Heart right ventricle (tissue), 16 donors: ENCODE results near the gene F10. TPM values are rescaled to one million over a fixed set of nuclear protein-coding genes. Genes with fewer than 3 reads are reported as not detected.

ENCODE experiments used
- ATAC-seq, 8 donors: fragments of 200-7000 bp; cut with Tn5 transposase; one replicate each; pipeline ENCODE4 v1.9.1; 2020; ENCODE audit warnings: mild to moderate bottlenecking in 8 of 8, moderate library complexity in 8 of 8, moderate number of reproducible peaks in 1 of 8
- DNase-seq, 2 donors: peaks; one replicate each; pipeline ENCODE4 v3.0.0-alpha.2; 2020
- H3K27ac ChIP-seq, 10 donors: fragments of 200-600 bp; sonication (generic) in 2 of 10; one replicate each; pipeline versions ENCODE4 v1.5.0 to v1.8.0; 2020 to 2022; ENCODE audit warnings: mild to moderate bottlenecking in 3 of 10
- H3K27me3 ChIP-seq, 7 donors: fragments of 200-600 bp; one replicate each; pipeline ENCODE4 v1.8.0; 2021 to 2022; ENCODE audit warnings: mild to moderate bottlenecking in 2 of 7
- H3K36me3 ChIP-seq, 9 donors: fragments of 200-600 bp; sonication (generic) in 1 of 9; one replicate each; pipeline versions ENCODE4 v1.5.0 to v1.8.0; 2020 to 2022; ENCODE audit warnings: mild to moderate bottlenecking in 2 of 9
- H3K4me1 ChIP-seq, 9 donors: fragments of 200-600 bp; sonication (generic) in 1 of 9; one replicate each; pipeline versions ENCODE4 v1.5.0 to v1.8.0; 2020 to 2022; ENCODE audit warnings: mild to moderate bottlenecking in 4 of 9
- H3K4me3 ChIP-seq, 10 donors: fragments of 200-600 bp; sonication (generic) in 2 of 10; one replicate each; pipeline versions ENCODE4 v1.5.0 to v1.8.0; 2020 to 2022; ENCODE audit warnings: mild to moderate bottlenecking in 7 of 10, moderate library complexity in 2 of 10
- H3K9me3 ChIP-seq, 11 donors: fragments of 200-600 bp in 10 of 11; sonication (generic) in 2 of 11; one replicate each; pipeline versions ENCODE4 v1.5.0 to v1.8.0; 2013 to 2022; ENCODE audit warnings: mild to moderate bottlenecking in 2 of 11, control low read depth in 1 of 11, moderate library complexity in 1 of 11
- WGBS, 2 donors: extraction: QIAGEN DNeasy Blood & Tissue Kit; methylation state at CpG; one replicate each; pipeline ENCODE4 v1.1.7; 2013; ENCODE audit warnings: inconsistent platforms in 1 of 2; 5-methylcytosine and 5-hydroxymethylcytosine counted together
- intact Hi-C, 10 donors: fragments of 100-400 bp; cut with DNase I; formaldehyde crosslinking; loops; one replicate each; pipeline versions ENCODE4 v1.11.1 to v1.14.2; 2022
- long read RNA-seq, 3 donors: library from polyadenylated mRNA; unstranded; transcript quantifications; one replicate each; pipeline ENCODE4 v2.0.0, GENCODE V29; 2020 to 2021
- polyA plus RNA-seq, 2 donors: library from polyadenylated mRNA; stranded (reverse); fragments of 200-250 nt; gene quantifications; one replicate each; pipeline ENCODE4 v1.2.3, GENCODE V29; 2013
- total RNA-seq, 10 donors: library from RNA; stranded (reverse); fragmentation: NEBNext Ultra II Directional in 3 of 10; extraction: Animal tissue kit (Norgen Biotek cat#: 25700) in 3 of 10; gene quantifications; one replicate each; pipeline versions ENCODE4 v1.2.1 to v1.2.4, GENCODE V29; 2021 to 2023
- TF ChIP-seq, protein P1 (sequence below), 9 donors: fragments of 200-600 bp; sonication (generic) in 2 of 9; IDR thresholded peaks; one replicate each; pipeline versions ENCODE4 v1.5.0 to v1.8.0; 2021 to 2022; ENCODE audit warnings: antibody characterized with exemption in 9 of 9, mild to moderate bottlenecking in 5 of 9, moderate library complexity in 1 of 9
- donor health status: Arrhythmogenic right ventricular cardiomyopathy.
- donor health status: ischemic (EF 13 %, LVEDD 7.1; RV severe dilation, severe dysfunction).
- donor health status: healthy with polysubstance abuse.
- donor health status: DM: no; HTN: yes; CAD: no.
- donor health status: DM: no; HTN: no; CAD: no.
- donor health status: ischemic (EF 25% LVEDD 6.9; RV normal size, moderate dysfunction).
- donor health status: ischemic (EF 25% LVEDD 5.7; RV mildly dilated, moderate dysfunction).
- donor health status: healthy.
- donor health status: DM: yes; HTN: yes; CAD: no.
- donor health status: Ischemic cardiomyopathy.
- donor health status: ischemic (EF 35%, LVEDD 5.7; RV mildly dilated, moderate dysfunction).
- donor health status: nonischemic (EF 11% LVEDD 7.7; RV severe dilation, severe dysfunction).
- donor health status: DM: yes; HTN: yes; CAD: no.
- donor health status: PGD.
- donor health status: ischemic (EF 29% LVEDD 5.4; RV normal size, mild dysfunction).
- donor health status: nonischemic (EF 23%, LVEDD 6.1; RV moderate dilation, normal function).

F10 gene
- total RNA-seq (10 to 100 TPM in 2 of 10 donors, 1 to 10 TPM in 8; 1.7 to 12.4 (median 6.3) TPM), polyA plus RNA-seq (10 to 100 TPM in 1 of 2 donors, 1 to 10 TPM in 1; 4.6 to 15.1 TPM)
- long read RNA-seq, donor 1, transcript F10-202 (8 exons, 1,517 nt), result major isoform, 8 of 12 reads
- long read RNA-seq, donor 1, partial matches to known transcripts, result 2 of 12 reads
- long read RNA-seq, donor 1, other reads (novel, unspliced or antisense), result 2 of 12 reads
- long read RNA-seq, donor 2, transcript F10-202 (8 exons, 1,517 nt), result major isoform, 6 of 11 reads
- long read RNA-seq, donor 2, partial matches to known transcripts, result 4 of 11 reads
- long read RNA-seq, donor 2, other reads (novel, unspliced or antisense), result 0 of 11 reads
- long read RNA-seq, donor 3, partial matches to known transcripts, result 0 of 2 reads
- long read RNA-seq, donor 3, other reads (novel, unspliced or antisense), result 0 of 2 reads

- ATAC-seq, result peak; percentile 60 to 89 (median 82)
These were observed at the start of gene F10 for GRCh38 chr13:113122550-113123225. Gene F10 (plus strand): TSS chr13:113122799. CDS start chr13:113122856, 57 bp downstream.

GRCh38 chr13:113073942-113074341 lies 48.7 kb upstream of the F10 start:
- no peaks in the 10 kb centered on the region for H3K9me3 ChIP-seq
- H3K27ac ChIP-seq, result no peak overlapping the region
- 91 to 92% methylated on average over 11 of the region's 11 CpGs for WGBS, 2 donors
- H3K4me3 ChIP-seq, result no peak overlapping the region
- DNase-seq (peak in 1 of 2 donors; percentile 0), ATAC-seq (no peak)
- intact Hi-C loops, result no loop called here
- peaks cover 0 to 94% (median 9%) of the 10 kb centered on the region in 9 donors for H3K36me3 ChIP-seq
- no peaks in the 10 kb centered on the region for H3K27me3 ChIP-seq
- TF ChIP-seq, protein P1, sequence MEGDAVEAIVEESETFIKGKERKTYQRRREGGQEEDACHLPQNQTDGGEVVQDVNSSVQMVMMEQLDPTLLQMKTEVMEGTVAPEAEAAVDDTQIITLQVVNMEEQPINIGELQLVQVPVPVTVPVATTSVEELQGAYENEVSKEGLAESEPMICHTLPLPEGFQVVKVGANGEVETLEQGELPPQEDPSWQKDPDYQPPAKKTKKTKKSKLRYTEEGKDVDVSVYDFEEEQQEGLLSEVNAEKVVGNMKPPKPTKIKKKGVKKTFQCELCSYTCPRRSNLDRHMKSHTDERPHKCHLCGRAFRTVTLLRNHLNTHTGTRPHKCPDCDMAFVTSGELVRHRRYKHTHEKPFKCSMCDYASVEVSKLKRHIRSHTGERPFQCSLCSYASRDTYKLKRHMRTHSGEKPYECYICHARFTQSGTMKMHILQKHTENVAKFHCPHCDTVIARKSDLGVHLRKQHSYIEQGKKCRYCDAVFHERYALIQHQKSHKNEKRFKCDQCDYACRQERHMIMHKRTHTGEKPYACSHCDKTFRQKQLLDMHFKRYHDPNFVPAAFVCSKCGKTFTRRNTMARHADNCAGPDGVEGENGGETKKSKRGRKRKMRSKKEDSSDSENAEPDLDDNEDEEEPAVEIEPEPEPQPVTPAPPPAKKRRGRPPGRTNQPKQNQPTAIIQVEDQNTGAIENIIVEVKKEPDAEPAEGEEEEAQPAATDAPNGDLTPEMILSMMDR (IDR thresholded peaks at IDR 0.05), result no peak
- peaks cover 0 to 7% (median 0%) of the 10 kb centered on the region in 9 donors for H3K4me1 ChIP-seq

More at GRCh38 chr13:113122550-113123225, at the start of gene F10:
- no peaks in the 10 kb centered on the region for H3K9me3 ChIP-seq
- WGBS, 2 donors, result 41 to 46% methylated on average over 23 of the region's 23 CpGs
- H3K27ac ChIP-seq, result peak within 1 kb of the TSS in 8 of 10 donors; percentile 9 to 63 (median 36)
- H3K4me3 ChIP-seq, result peak within 1 kb of the TSS in 9 of 10 donors; percentile 1 to 44 (median 26)
- TF ChIP-seq, protein P1 (IDR thresholded peaks at IDR 0.05), result peak in 1 of 9 donors; percentile 7
- DNase-seq, result peak; percentile 47 to 62
- H3K36me3 ChIP-seq, result no peaks in the 10 kb centered on the region
- peaks cover 0 to 16% (median 5%) of the 10 kb centered on the region in 9 donors for H3K4me1 ChIP-seq
- intact Hi-C loops, result no loop called here
- no peaks in the 10 kb centered on the region for H3K27me3 ChIP-seq

DNA sequence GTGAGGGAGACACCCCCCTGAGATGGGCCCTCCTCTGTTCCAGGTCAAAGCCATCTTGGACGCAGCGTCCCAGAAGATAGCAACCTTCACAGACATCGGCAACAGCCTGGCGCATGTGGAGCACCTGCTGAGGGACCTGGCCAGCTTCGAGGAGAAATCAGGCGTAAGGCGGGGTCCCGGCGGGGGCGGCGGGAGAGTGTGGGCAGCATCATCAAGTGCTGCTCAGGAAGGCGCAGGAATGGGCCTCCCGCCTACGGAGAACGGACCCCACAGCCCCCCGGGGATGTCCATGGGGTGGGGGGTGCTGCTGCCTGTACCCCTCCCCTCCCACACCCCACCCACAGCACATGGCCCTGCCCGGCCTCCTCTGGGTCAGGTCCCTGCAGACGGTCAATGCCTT lies 48.2 kb upstream of the F10 start:
- ATAC-seq, result peak in 1 of 8 donors; percentile 16
- peak in 1 of 2 donors; percentile 6 for DNase-seq
- H3K27ac ChIP-seq, result no peak overlapping the region
- intact Hi-C loops, result no loop called here
- H3K9me3 ChIP-seq, result no peaks in the 10 kb centered on the region
- peaks cover 0 to 98% (median 9%) of the 10 kb centered on the region in 9 donors for H3K36me3 ChIP-seq
- H3K4me1 ChIP-seq, result peaks cover 0 to 12% (median 0%) of the 10 kb centered on the region in 9 donors
- 91 to 93% methylated on average over 17 to 18 of the region's 18 CpGs for WGBS, 2 donors
- TF ChIP-seq, protein P1 (IDR thresholded peaks at IDR 0.05), result no peak
- no peaks in the 10 kb centered on the region for H3K27me3 ChIP-seq
- no peak overlapping the region for H3K4me3 ChIP-seq

DNA sequence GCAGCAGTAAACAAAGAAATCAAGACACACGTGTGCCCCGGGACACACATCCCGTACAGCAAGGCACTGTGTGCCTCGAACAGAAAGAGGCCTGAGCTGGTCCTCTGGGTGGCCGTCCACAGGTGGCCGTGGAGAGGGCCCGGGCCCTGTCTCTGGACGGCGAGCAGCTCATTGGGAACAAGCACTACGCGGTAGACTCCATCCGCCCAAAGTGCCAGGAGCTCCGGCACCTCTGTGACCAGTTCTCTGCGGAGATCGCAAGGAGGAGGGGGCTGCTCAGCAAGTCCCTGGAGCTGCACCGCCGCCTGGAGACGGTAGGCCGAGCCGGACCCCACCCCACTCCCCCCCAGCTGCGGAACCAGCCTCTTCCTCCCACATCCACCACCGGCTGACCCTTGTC lies 47.7 kb upstream of the F10 start:
- intact Hi-C loops, result no loop called here
- 94 to 95% methylated on average over 22 of the region's 22 CpGs for WGBS, 2 donors
- ATAC-seq, result no peak
- no peaks in the 10 kb centered on the region for H3K27me3 ChIP-seq
- TF ChIP-seq, protein P1 (IDR thresholded peaks at IDR 0.05), result no peak
- no peaks in the 10 kb centered on the region for H3K9me3 ChIP-seq
- peak in 1 of 2 donors; percentile 0 for DNase-seq
- no peak overlapping the region for H3K27ac ChIP-seq
- H3K36me3 ChIP-seq, result peaks cover 0 to 95% (median 9%) of the 10 kb centered on the region in 9 donors
- H3K4me1 ChIP-seq, result peaks cover 0 to 14% (median 0%) of the 10 kb centered on the region in 9 donors
- no peak overlapping the region for H3K4me3 ChIP-seq
